HepG2 (cell line): Measurements from ENCODE around the gene ZNF513. TPM values are rescaled to one million over a fixed set of nuclear protein-coding genes. Genes with fewer than 3 reads are reported as not detected.
A peak's percentile ranks its signal among the peaks of the same experiment; 100 is the strongest.

Experiments used
- ATF7 ChIP-seq, 2 experiments: fragments of 450-650 bp in 1 of 2; sonication (generic) in 1 of 2; formaldehyde crosslinking in 1 of 2; IDR thresholded peaks; 2 replicates each; pipeline versions ENCODE4 v1.4.0 to v1.6.1; 2016 to 2020; ENCODE audit warnings: antibody characterized with exemption in 1 of 2, mild to moderate bottlenecking in 1 of 2, missing genetic modification reagents in 1 of 2
- BORCS8-MEF2B ChIP-seq: sonication (generic); formaldehyde crosslinking; IDR thresholded peaks from 2 replicates; pipeline ENCODE4 v1.8.0; 2022; ENCODE audit warnings: mild to moderate bottlenecking, missing genetic modification reagents
- CSRNP2 ChIP-seq: sonication (generic); formaldehyde crosslinking; conservative IDR thresholded peaks from 2 replicates; pipeline ENCODE4 v1.8.0; 2022; ENCODE audit warnings: low read depth, missing genetic modification reagents
- HES4 ChIP-seq: sonication (generic); formaldehyde crosslinking; IDR thresholded peaks from 2 replicates; pipeline ENCODE4 v1.9.0; 2021; ENCODE audit warnings: mild to moderate bottlenecking, missing genetic modification reagents, borderline replicate concordance
- HOXA5 ChIP-seq: sonication (generic); formaldehyde crosslinking; IDR thresholded peaks from 2 replicates; pipeline ENCODE4 v1.4.0; 2020; ENCODE audit warnings: missing genetic modification reagents
- KDM6A ChIP-seq: IDR thresholded peaks from 2 replicates; pipeline ENCODE4 v1.6.1; 2016; ENCODE audit warnings: low read depth
- MAFF ChIP-seq: IDR thresholded peaks from 2 replicates; pipeline ENCODE4 v1.6.1; 2011; ENCODE audit warnings: low read depth, low read length, improper control_type of control experiment
- MEIS2 ChIP-seq: sonication (generic); formaldehyde crosslinking; IDR thresholded peaks from 2 replicates; pipeline ENCODE4 v1.9.0; 2021; ENCODE audit warnings: mild to moderate bottlenecking, missing genetic modification reagents
- MIER3 ChIP-seq: IDR thresholded peaks from 2 replicates; pipeline ENCODE4 v1.6.1; 2016; ENCODE audit warnings: missing compliant biosample characterization, borderline replicate concordance
- MTA3 ChIP-seq: sonication (generic); formaldehyde crosslinking; IDR thresholded peaks from 2 replicates; pipeline ENCODE4 v1.4.0; 2020; ENCODE audit warnings: missing genetic modification reagents
- RBM39 ChIP-seq: fragments of 200-400 bp; formaldehyde crosslinking; IDR thresholded peaks from one replicate; pipeline ENCODE4 v1.6.1; 2018; ENCODE audit warnings: antibody characterized with exemption, mild to moderate bottlenecking, low read depth, low read length; ENCODE audit not compliant: poor library complexity, severe bottlenecking
- RFX5 ChIP-seq: IDR thresholded peaks from 2 replicates; pipeline ENCODE4 v1.6.1; 2011; ENCODE audit warnings: low read depth, low read length, improper control_type of control experiment
- RXRB ChIP-seq: IDR thresholded peaks from 2 replicates; pipeline ENCODE4 v1.6.1; 2016; ENCODE audit warnings: borderline replicate concordance, missing genetic modification reagents, missing compliant biosample characterization
- TCF7L2 ChIP-seq: IDR thresholded peaks from 2 replicates; pipeline ENCODE4 v1.6.1; 2011; ENCODE audit warnings: mild to moderate bottlenecking, low read depth, low read length, moderate library complexity
- THAP8 ChIP-seq: sonication (generic); formaldehyde crosslinking; IDR thresholded peaks from 2 replicates; pipeline ENCODE4 v1.5.1; 2020; ENCODE audit warnings: missing genetic modification reagents, mild to moderate bottlenecking, borderline replicate concordance
- TOPORS ChIP-seq: sonication (generic); formaldehyde crosslinking; IDR thresholded peaks from 2 replicates; pipeline ENCODE4 v1.8.0; 2023; ENCODE audit warnings: mild to moderate bottlenecking, missing genetic modification reagents
- WIZ ChIP-seq: sonication (generic); formaldehyde crosslinking; IDR thresholded peaks from 2 replicates; pipeline ENCODE4 v1.5.1; 2020; ENCODE audit warnings: mild to moderate bottlenecking, missing genetic modification reagents
- ZBTB21 ChIP-seq: sonication (generic); formaldehyde crosslinking; IDR thresholded peaks from 2 replicates; pipeline ENCODE4 v1.4.0; 2020; ENCODE audit warnings: missing genetic modification reagents
- ZEB1 ChIP-seq: IDR thresholded peaks from 2 replicates; pipeline ENCODE4 v1.6.1; 2012; ENCODE audit warnings: mild to moderate bottlenecking, low read depth, inconsistent platforms; ENCODE audit not compliant: insufficient replicate concordance
- ZMYM2 ChIP-seq: sonication (generic); formaldehyde crosslinking; IDR thresholded peaks from 2 replicates; pipeline ENCODE4 v1.8.0; 2022; ENCODE audit warnings: mild to moderate bottlenecking, missing genetic modification reagents
- ZNF17 ChIP-seq: sonication (generic); formaldehyde crosslinking; IDR thresholded peaks from 2 replicates; pipeline ENCODE4 v1.5.0; 2020; ENCODE audit warnings: mild to moderate bottlenecking, missing genetic modification reagents
- ZNF766 ChIP-seq: sonication (generic); formaldehyde crosslinking; IDR thresholded peaks from 2 replicates; pipeline ENCODE4 v1.5.0; 2020; ENCODE audit warnings: missing genetic modification reagents, borderline replicate concordance
- ZNF883 ChIP-seq: sonication (generic); formaldehyde crosslinking; IDR thresholded peaks from 2 replicates; pipeline ENCODE4 v1.5.1; 2020; ENCODE audit warnings: mild to moderate bottlenecking, missing genetic modification reagents; ENCODE audit errors: not compliant biosample characterization
- ZSCAN31 ChIP-seq: sonication (generic); formaldehyde crosslinking; IDR thresholded peaks from 2 replicates; pipeline ENCODE4 v1.5.0; 2020; ENCODE audit warnings: low read depth, mild to moderate bottlenecking, missing genetic modification reagents
- polyA plus RNA-seq, 8 experiments: library from polyadenylated mRNA; depleted of rRNA in 3 of 8; stranded (reverse) in 7 of 8; unstranded in 1 of 8; fragments of >200 nt; fragmentation: Illumina TruSeq in 4 of 8; extraction: Trizol in 4 of 8; gene quantifications; 2 replicates each; pipeline versions ENCODE4 v1.2.1 to v1.2.3, GENCODE V29; 2011 to 2016; ENCODE audit warnings: low read depth in 4 of 8, missing spikeins in 1 of 8, mixed read lengths in 1 of 8; ENCODE audit not compliant: insufficient read depth in 1 of 8
- total RNA-seq, 5 experiments: library from RNA; depleted of rRNA; stranded (reverse); fragments of >200 nt; fragmentation: Illumina TruSeq; extraction: Trizol; gene quantifications; 2 replicates each; pipeline ENCODE4 v1.2.3, GENCODE V29; 2016; ENCODE audit warnings: low read depth in 1 of 5
- TF ChIP-seq, protein P1 (sequence below): sonication (generic); formaldehyde crosslinking; IDR thresholded peaks from 2 replicates; pipeline ENCODE4 v1.4.0; 2020; ENCODE audit warnings: mild to moderate bottlenecking, missing genetic modification reagents

The ZNF513 gene
- total and polyA plus RNA-seq, 2 of the 13 experiments (the other 11 are each of a cell fraction or from before 2014, with no cell fraction given) = 4.9 to 6.3 TPM

DNA sequence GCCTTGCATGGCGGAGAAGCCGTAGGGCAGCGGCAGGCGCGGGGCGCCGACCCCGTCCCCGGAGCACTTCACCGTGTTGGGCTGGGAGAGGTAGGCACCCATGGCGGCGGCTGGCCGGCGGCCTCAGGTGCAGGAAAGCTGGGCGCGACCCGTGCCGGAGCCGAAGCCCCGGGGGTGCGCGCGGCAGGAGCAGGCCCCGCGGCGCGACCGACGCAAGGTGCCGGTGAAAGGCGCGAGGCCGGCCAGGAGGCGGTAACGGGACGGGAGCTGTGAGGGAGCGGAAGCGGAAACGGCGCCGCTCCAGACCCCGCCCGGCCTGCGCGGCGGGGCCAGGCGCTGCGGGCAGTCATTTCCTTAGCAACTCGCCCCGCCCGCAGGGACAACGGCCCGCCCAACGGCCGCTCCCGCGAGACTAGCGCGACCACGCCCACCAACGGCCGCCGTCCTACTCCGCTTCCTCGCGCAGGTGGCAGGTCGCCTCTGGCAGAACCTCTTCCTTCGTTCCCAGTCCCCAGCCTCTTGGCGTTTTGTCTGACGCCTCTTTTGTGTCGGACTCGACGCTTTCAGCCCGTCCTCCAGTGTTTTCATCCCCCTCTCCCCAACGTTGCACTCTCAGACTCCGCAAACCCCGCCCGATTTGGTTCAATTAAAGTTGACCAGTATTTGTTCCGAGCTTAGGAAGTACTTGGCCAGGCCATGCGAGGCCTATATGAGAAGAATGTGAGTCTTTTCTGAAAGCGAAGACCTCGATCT, 29.0 kb upstream of the ZNF513 start, which contains the start of gene PPM1G (continued):
- TF ChIP-seq MIER3 (CRISPR knock-in tag) (peak; percentile 51; the same call in 1 of the 2 replicates), BORCS8-MEF2B (CRISPR knock-in tag) (peak; percentile 97), RXRB (CRISPR knock-in tag) (peak; percentile 68), TOPORS (CRISPR knock-in tag) (peak; percentile 97; the same call in 1 of the 2 replicates), HES4 (CRISPR knock-in tag) (peak; percentile 75), TCF7L2 (no peak), RBM39 (peak; percentile 73), ATF7 (IDR thresholded peaks at IDR 0.05) (no peak), ATF7 (CRISPR knock-in tag; IDR thresholded peaks at IDR 0.05) (no peak; the same call in 1 of the 2 replicates), CSRNP2 (no peak), WIZ (CRISPR knock-in tag) (no peak; the same call in none of the 2 replicates), HOXA5 (CRISPR knock-in tag) (peak; percentile 58; the same call in 1 of the 2 replicates), RFX5 (peak; percentile 56), MTA3 (CRISPR knock-in tag) (no peak), MAFF (no peak), KDM6A (CRISPR knock-in tag) (peak; percentile 38; the same call in 1 of the 2 replicates), ZSCAN31 (peak; percentile 64), ZBTB21 (CRISPR knock-in tag) (no peak), ZNF883 (CRISPR knock-in tag) (peak; percentile 95), ZNF17 (no peak), ZMYM2 (no peak), ZNF766 (CRISPR knock-in tag) (peak; percentile 90), THAP8 (CRISPR knock-in tag) (no peak), MEIS2 (CRISPR knock-in tag) (peak; percentile 83; the same call in 1 of the 2 replicates), ZEB1 (peak; percentile 73)
- TF ChIP-seq, protein P1, sequence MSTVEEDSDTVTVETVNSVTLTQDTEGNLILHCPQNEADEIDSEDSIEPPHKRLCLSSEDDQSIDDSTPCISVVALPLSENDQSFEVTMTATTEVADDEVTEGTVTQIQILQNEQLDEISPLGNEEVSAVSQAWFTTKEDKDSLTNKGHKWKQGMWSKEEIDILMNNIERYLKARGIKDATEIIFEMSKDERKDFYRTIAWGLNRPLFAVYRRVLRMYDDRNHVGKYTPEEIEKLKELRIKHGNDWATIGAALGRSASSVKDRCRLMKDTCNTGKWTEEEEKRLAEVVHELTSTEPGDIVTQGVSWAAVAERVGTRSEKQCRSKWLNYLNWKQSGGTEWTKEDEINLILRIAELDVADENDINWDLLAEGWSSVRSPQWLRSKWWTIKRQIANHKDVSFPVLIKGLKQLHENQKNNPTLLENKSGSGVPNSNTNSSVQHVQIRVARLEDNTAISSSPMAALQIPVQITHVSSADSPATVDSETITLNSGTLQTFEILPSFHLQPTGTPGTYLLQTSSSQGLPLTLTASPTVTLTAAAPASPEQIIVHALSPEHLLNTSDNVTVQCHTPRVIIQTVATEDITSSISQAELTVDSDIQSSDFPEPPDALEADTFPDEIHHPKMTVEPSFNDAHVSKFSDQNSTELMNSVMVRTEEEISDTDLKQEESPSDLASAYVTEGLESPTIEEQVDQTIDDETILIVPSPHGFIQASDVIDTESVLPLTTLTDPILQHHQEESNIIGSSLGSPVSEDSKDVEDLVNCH = no peak
